HEK293 (cell line): ENCODE measurements around the gene NUDT3.
A peak's percentile ranks its signal among the peaks of the same experiment; 100 is the strongest.

Source experiments
- BCL6B ChIP-seq: fragments of 450-650 bp; formaldehyde crosslinking; IDR thresholded peaks from 2 replicates; pipeline ENCODE4 v1.5.1; 2017; ENCODE audit warnings: missing biosample characterization, missing genetic modification characterization
- GLIS2 ChIP-seq: fragments of 450-650 bp; formaldehyde crosslinking; IDR thresholded peaks from 2 replicates; pipeline ENCODE4 v1.5.1; 2016; ENCODE audit warnings: missing biosample characterization, missing genetic modification characterization
- HOXC10 ChIP-seq: sonication (generic); formaldehyde crosslinking; IDR thresholded peaks from 2 replicates; pipeline ENCODE4 v1.8.1; 2023; ENCODE audit warnings: mild to moderate bottlenecking, missing genetic modification reagents
- KLF1 ChIP-seq: fragments of 450-650 bp; formaldehyde crosslinking; IDR thresholded peaks from 2 replicates; pipeline ENCODE4 v1.5.1; 2016; ENCODE audit warnings: missing biosample characterization, missing genetic modification characterization
- TCF7L2 ChIP-seq: IDR thresholded peaks from 2 replicates; pipeline ENCODE4 v1.6.1; 2011; ENCODE audit warnings: low read depth, mild to moderate bottlenecking, inconsistent platforms, low read length, moderate library complexity, borderline replicate concordance
- YY2 ChIP-seq: fragments of 450-650 bp; formaldehyde crosslinking; IDR thresholded peaks from 2 replicates; pipeline ENCODE4 v1.5.1; 2016; ENCODE audit warnings: missing biosample characterization, missing genetic modification characterization
- ZBTB26 ChIP-seq: fragments of 450-650 bp; formaldehyde crosslinking; optimal IDR thresholded peaks from 2 replicates; pipeline ENCODE3; 2016; ENCODE audit warnings: missing biosample characterization, mild to moderate bottlenecking, missing genetic modification characterization
- ZNF121 ChIP-seq: fragments of 450-650 bp; formaldehyde crosslinking; IDR thresholded peaks from 2 replicates; pipeline ENCODE4 v1.5.1; 2016; ENCODE audit warnings: missing biosample characterization, missing genetic modification characterization
- ZNF140 ChIP-seq: fragments of 450-650 bp; formaldehyde crosslinking; IDR thresholded peaks from 2 replicates; pipeline ENCODE4 v1.5.1; 2016; ENCODE audit warnings: missing biosample characterization, missing genetic modification characterization
- ZNF266 ChIP-seq: fragments of 450-650 bp; formaldehyde crosslinking; IDR thresholded peaks from 2 replicates; pipeline ENCODE4 v1.5.1; 2016; ENCODE audit warnings: missing biosample characterization, missing genetic modification characterization, low read depth
- ZNF335 ChIP-seq: fragments of 450-650 bp; formaldehyde crosslinking; conservative IDR thresholded peaks from 2 replicates; pipeline ENCODE4 v1.5.1; 2016; ENCODE audit warnings: missing biosample characterization, missing genetic modification characterization
- ZNF426 ChIP-seq: fragments of 450-650 bp; formaldehyde crosslinking; IDR thresholded peaks from 2 replicates; pipeline ENCODE4 v1.5.1; 2017; ENCODE audit warnings: missing biosample characterization, missing genetic modification characterization, mild to moderate bottlenecking, inconsistent platforms, moderate library complexity
- ZNF514 ChIP-seq: fragments of 450-650 bp; formaldehyde crosslinking; IDR thresholded peaks from 2 replicates; pipeline ENCODE4 v1.5.1; 2016; ENCODE audit warnings: missing biosample characterization, missing genetic modification characterization
- ZNF518A ChIP-seq: fragments of 450-650 bp; formaldehyde crosslinking; conservative IDR thresholded peaks from 2 replicates; pipeline ENCODE4 v1.5.1; 2016; ENCODE audit warnings: low read depth, missing biosample characterization, missing genetic modification characterization
- ZNF530 ChIP-seq: fragments of 450-650 bp; formaldehyde crosslinking; IDR thresholded peaks from 2 replicates; pipeline ENCODE4 v1.5.1; 2016; ENCODE audit warnings: low read depth, missing biosample characterization, missing genetic modification characterization
- ZNF571 ChIP-seq: fragments of 450-650 bp; formaldehyde crosslinking; IDR thresholded peaks from 2 replicates; pipeline ENCODE4 v1.5.0; 2017; ENCODE audit warnings: missing biosample characterization, missing genetic modification characterization
- ZNF777 ChIP-seq: fragments of 450-650 bp; formaldehyde crosslinking; IDR thresholded peaks from 2 replicates; pipeline ENCODE4 v1.5.1; 2017; ENCODE audit warnings: missing biosample characterization, missing genetic modification characterization, borderline replicate concordance
- ZSCAN30 ChIP-seq: fragments of 450-650 bp; IDR thresholded peaks from 2 replicates; pipeline ENCODE4 v1.5.1; 2018; ENCODE audit warnings: missing biosample characterization, mild to moderate bottlenecking, missing genetic modification characterization, moderate library complexity
- TF ChIP-seq, protein P1 (sequence below): fragments of 450-650 bp; formaldehyde crosslinking; IDR thresholded peaks from 2 replicates; pipeline ENCODE4 v1.5.1; 2017; ENCODE audit warnings: missing biosample characterization, missing genetic modification characterization
- TF ChIP-seq, protein P2 (sequence below): fragments of 450-650 bp; formaldehyde crosslinking; IDR thresholded peaks from 2 replicates; pipeline ENCODE4 v1.5.1; 2016; ENCODE audit warnings: missing biosample characterization, missing genetic modification characterization
- TF ChIP-seq, protein P3 (sequence below): fragments of 450-650 bp; formaldehyde crosslinking; IDR thresholded peaks from 2 replicates; pipeline ENCODE4 v1.5.1; 2016; ENCODE audit warnings: missing biosample characterization, missing genetic modification characterization
- TF ChIP-seq, protein P4 (sequence below): fragments of 450-650 bp; formaldehyde crosslinking; IDR thresholded peaks from 2 replicates; pipeline ENCODE4 v1.5.1; 2016; ENCODE audit warnings: missing biosample characterization, missing genetic modification characterization
- TF ChIP-seq, protein P5 (sequence below): fragments of 450-650 bp; formaldehyde crosslinking; IDR thresholded peaks from 2 replicates; pipeline ENCODE4 v1.5.1; 2016; ENCODE audit warnings: missing biosample characterization, missing genetic modification characterization

The NUDT3 gene

DNA sequence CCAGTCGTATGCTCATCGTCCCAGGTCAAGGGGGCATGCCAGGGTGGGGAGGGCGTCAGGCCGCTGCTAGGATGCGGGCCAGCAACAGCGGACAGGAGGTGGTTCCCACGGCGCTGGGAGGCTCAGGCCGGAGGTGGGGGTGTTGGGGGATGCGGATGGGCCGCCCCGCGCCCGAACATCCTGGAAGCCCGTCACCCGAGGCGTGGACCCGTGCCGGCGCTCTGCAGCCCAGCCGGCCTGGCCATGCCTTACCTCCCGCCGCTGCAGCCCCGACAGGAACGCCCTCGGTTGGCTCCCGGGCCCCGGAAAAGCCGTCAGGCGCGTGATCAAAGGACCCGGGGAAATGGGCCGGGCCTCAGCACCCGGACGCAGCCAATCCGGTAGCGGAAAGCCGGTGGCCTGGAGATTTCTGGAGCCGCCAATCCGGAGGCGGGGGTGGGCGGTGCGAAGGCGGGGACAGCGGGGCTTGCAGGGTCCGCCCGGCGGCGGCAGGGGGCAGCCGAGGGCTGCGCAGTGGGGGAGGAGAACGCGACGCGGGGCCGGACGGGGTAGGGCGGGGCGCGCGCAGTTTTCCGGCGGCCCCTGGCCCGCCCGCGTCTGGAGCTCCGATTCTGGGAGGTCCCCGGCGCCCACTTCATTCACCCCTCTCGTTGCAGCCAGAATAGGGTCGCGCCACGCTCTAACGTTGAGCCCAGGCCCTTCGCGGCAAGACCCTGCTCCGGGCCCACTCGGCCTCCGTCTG, 143.6 kb downstream of the NUDT3 start, which contains the start of gene SMIM29 (continued):
- no peak for TF ChIP-seq BCL6B (tag by site-specific recombination)
- TF ChIP-seq, protein P1, sequence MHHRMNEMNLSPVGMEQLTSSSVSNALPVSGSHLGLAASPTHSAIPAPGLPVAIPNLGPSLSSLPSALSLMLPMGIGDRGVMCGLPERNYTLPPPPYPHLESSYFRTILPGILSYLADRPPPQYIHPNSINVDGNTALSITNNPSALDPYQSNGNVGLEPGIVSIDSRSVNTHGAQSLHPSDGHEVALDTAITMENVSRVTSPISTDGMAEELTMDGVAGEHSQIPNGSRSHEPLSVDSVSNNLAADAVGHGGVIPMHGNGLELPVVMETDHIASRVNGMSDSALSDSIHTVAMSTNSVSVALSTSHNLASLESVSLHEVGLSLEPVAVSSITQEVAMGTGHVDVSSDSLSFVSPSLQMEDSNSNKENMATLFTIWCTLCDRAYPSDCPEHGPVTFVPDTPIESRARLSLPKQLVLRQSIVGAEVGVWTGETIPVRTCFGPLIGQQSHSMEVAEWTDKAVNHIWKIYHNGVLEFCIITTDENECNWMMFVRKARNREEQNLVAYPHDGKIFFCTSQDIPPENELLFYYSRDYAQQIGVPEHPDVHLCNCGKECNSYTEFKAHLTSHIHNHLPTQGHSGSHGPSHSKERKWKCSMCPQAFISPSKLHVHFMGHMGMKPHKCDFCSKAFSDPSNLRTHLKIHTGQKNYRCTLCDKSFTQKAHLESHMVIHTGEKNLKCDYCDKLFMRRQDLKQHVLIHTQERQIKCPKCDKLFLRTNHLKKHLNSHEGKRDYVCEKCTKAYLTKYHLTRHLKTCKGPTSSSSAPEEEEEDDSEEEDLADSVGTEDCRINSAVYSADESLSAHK (tag by site-specific recombination) = 0 out of 2 replicates have a peak, but pooled peaks have one; percentile 31
- TF ChIP-seq GLIS2 (tag by site-specific recombination) = peak; percentile 74
- TF ChIP-seq ZNF518A (tag by site-specific recombination) = no peak
- TF ChIP-seq ZNF121 (tag by site-specific recombination) = no peak
- TF ChIP-seq HOXC10 = 0 out of 2 replicates have a peak, but pooled peaks have one; percentile 77
- peak; percentile 57 for TF ChIP-seq KLF1 (tag by site-specific recombination)
- TF ChIP-seq, protein P2, sequence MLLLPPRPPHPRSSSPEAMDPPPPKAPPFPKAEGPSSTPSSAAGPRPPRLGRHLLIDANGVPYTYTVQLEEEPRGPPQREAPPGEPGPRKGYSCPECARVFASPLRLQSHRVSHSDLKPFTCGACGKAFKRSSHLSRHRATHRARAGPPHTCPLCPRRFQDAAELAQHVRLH (tag by site-specific recombination) = no peak
- TF ChIP-seq TCF7L2 = peak; percentile 97
- TF ChIP-seq, protein P3, sequence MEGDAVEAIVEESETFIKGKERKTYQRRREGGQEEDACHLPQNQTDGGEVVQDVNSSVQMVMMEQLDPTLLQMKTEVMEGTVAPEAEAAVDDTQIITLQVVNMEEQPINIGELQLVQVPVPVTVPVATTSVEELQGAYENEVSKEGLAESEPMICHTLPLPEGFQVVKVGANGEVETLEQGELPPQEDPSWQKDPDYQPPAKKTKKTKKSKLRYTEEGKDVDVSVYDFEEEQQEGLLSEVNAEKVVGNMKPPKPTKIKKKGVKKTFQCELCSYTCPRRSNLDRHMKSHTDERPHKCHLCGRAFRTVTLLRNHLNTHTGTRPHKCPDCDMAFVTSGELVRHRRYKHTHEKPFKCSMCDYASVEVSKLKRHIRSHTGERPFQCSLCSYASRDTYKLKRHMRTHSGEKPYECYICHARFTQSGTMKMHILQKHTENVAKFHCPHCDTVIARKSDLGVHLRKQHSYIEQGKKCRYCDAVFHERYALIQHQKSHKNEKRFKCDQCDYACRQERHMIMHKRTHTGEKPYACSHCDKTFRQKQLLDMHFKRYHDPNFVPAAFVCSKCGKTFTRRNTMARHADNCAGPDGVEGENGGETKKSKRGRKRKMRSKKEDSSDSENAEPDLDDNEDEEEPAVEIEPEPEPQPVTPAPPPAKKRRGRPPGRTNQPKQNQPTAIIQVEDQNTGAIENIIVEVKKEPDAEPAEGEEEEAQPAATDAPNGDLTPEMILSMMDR (tag by site-specific recombination) = peak; percentile 78
- no peak for TF ChIP-seq ZNF266 (tag by site-specific recombination)
- TF ChIP-seq, protein P4, sequence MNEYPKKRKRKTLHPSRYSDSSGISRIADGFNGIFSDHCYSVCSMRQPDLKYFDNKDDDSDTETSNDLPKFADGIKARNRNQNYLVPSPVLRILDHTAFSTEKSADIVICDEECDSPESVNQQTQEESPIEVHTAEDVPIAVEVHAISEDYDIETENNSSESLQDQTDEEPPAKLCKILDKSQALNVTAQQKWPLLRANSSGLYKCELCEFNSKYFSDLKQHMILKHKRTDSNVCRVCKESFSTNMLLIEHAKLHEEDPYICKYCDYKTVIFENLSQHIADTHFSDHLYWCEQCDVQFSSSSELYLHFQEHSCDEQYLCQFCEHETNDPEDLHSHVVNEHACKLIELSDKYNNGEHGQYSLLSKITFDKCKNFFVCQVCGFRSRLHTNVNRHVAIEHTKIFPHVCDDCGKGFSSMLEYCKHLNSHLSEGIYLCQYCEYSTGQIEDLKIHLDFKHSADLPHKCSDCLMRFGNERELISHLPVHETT (tag by site-specific recombination) = no peak
- peak; percentile 66; the same call in 1 of the 2 replicates for TF ChIP-seq ZSCAN30 (tag by site-specific recombination)
- no peak for TF ChIP-seq ZNF514
- TF ChIP-seq ZNF140 (tag by site-specific recombination) = no peak
- TF ChIP-seq ZNF335 (tag by site-specific recombination) = peak; percentile 94
- TF ChIP-seq, protein P5, sequence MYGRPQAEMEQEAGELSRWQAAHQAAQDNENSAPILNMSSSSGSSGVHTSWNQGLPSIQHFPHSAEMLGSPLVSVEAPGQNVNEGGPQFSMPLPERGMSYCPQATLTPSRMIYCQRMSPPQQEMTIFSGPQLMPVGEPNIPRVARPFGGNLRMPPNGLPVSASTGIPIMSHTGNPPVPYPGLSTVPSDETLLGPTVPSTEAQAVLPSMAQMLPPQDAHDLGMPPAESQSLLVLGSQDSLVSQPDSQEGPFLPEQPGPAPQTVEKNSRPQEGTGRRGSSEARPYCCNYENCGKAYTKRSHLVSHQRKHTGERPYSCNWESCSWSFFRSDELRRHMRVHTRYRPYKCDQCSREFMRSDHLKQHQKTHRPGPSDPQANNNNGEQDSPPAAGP (tag by site-specific recombination) = peak; percentile 78
- no peak for TF ChIP-seq ZNF571 (tag by site-specific recombination)
- peak; percentile 81 for TF ChIP-seq ZBTB26
- no peak for TF ChIP-seq YY2 (tag by site-specific recombination)
- peak; percentile 86; the same call in 1 of the 2 replicates for TF ChIP-seq ZNF777 (tag by site-specific recombination)
- TF ChIP-seq ZNF426 (tag by site-specific recombination) = no peak
- TF ChIP-seq ZNF530 (tag by site-specific recombination) = no peak
